HG03460 (cell line): Measurements from ENCODE around the gene CREB5.

Experiments
- ATAC-seq: cut with Tn5 transposase; IDR thresholded peaks from one replicate; pipeline ENCODE4 v1.9.1; 2021; ENCODE audit not compliant: unreplicated experiment

The CREB5 gene

GRCh38 chr7:28434510-28434909 lies 22.2 kb downstream of the CREB5 start:
- no peak for ATAC-seq

- no peak for ATAC-seq
Observed at GRCh38 chr7:28435152-28435551, 22.8 kb downstream of the CREB5 start.

- ATAC-seq, result no peak
Observed at GRCh38 chr7:28435732-28436378, 23.5 kb downstream of the CREB5 start.

GRCh38 chr7:28440055-28440601 lies 27.8 kb downstream of the CREB5 start:
- no peak for ATAC-seq

GRCh38 chr7:28442540-28443420 lies 30.5 kb downstream of the CREB5 start:
- ATAC-seq, result no peak

- no peak for ATAC-seq
Observed at GRCh38 chr7:28446131-28446530, 33.8 kb downstream of the CREB5 start.

- ATAC-seq, result no peak
Observed at GRCh38 chr7:28447071-28447470, 34.8 kb downstream of the CREB5 start.

GRCh38 chr7:28448708-28449107 lies 36.4 kb downstream of the CREB5 start:
- no peak for ATAC-seq

GRCh38 chr7:28452681-28453080 lies 40.4 kb downstream of the CREB5 start:
- no peak for ATAC-seq

- no peak for ATAC-seq
Observed at GRCh38 chr7:28455486-28455885, 43.2 kb downstream of the CREB5 start.

GRCh38 chr7:28456044-28456443 lies 43.7 kb downstream of the CREB5 start:
- no peak for ATAC-seq

GRCh38 chr7:28458732-28459131 lies 46.4 kb downstream of the CREB5 start:
- no peak for ATAC-seq

- ATAC-seq, result no peak
Observed at GRCh38 chr7:28459306-28459705, 47.0 kb downstream of the CREB5 start.

GRCh38 chr7:28465697-28466096 lies 53.4 kb downstream of the CREB5 start:
- no peak for ATAC-seq

- ATAC-seq, result no peak
Observed at GRCh38 chr7:28466341-28466740, 54.0 kb downstream of the CREB5 start.

GRCh38 chr7:28466885-28467284 lies 54.6 kb downstream of the CREB5 start:
- ATAC-seq, result no peak

- no peak for ATAC-seq
Observed at GRCh38 chr7:28469562-28469961, 57.2 kb downstream of the CREB5 start.

- no peak for ATAC-seq
Observed at GRCh38 chr7:28470344-28470743, 58.0 kb downstream of the CREB5 start.

GRCh38 chr7:28472332-28472731 lies 60.0 kb downstream of the CREB5 start:
- ATAC-seq, result no peak

GRCh38 chr7:28473571-28474281 lies 61.4 kb downstream of the CREB5 start:
- no peak for ATAC-seq

GRCh38 chr7:28474282-28474638 lies 61.9 kb downstream of the CREB5 start:
- ATAC-seq, result no peak

- no peak for ATAC-seq
Observed at GRCh38 chr7:28474640-28475039, 62.3 kb downstream of the CREB5 start.
